GM06990 (cell line): ENCODE data around the gene WDR59.

Source experiments
- DNase-seq: peaks from one replicate; pipeline ENCODE4 v3.0.0-alpha.2; 2011; ENCODE audit not compliant: insufficient read length; ENCODE audit errors: extremely low read depth
- H3K27me3 ChIP-seq: replicated peaks from 2 replicates; pipeline ENCODE4 v1.6.0; 2011; ENCODE audit warnings: low read length; ENCODE audit not compliant: control insufficient read depth, insufficient read depth
- H3K36me3 ChIP-seq: 2 replicates; pipeline ENCODE4 v1.5.1; 2011; ENCODE audit warnings: low read length; ENCODE audit not compliant: control insufficient read depth, insufficient read depth
- H3K4me3 ChIP-seq: replicated peaks from 2 replicates; pipeline ENCODE4 v1.5.1; 2011; ENCODE audit warnings: low read depth, mild to moderate bottlenecking, control low read depth, low read length
- CTCF ChIP-seq: IDR thresholded peaks from 2 replicates; pipeline ENCODE4 v1.5.1; 2011; ENCODE audit warnings: low read length, control low read depth, mild to moderate bottlenecking, inconsistent platforms; ENCODE audit not compliant: insufficient read depth, poor library complexity, severe bottlenecking

WDR59 gene

GRCh38 chr16:74984194-74984528, 762 bp downstream of the WDR59 start:
- no peak for DNase-seq
- Histone ChIP-seq H3K4me3 (peak overlapping the region; percentile 99), H3K27me3 (no peaks in the 10 kb centered on the region), H3K36me3 (no peaks in the 10 kb centered on the region; the same call in 1 of the 2 replicates)
- TF ChIP-seq CTCF = no peak

- Histone ChIP-seq H3K4me3 (no peak overlapping the region), H3K36me3 (no peaks in the 10 kb centered on the region; the same call in 1 of the 2 replicates), H3K27me3 (no peaks in the 10 kb centered on the region)
- no peak for DNase-seq
- no peak for TF ChIP-seq CTCF
Measured at GRCh38 chr16:74982256-74982655, 2.7 kb downstream of the WDR59 start.

GRCh38 chr16:74975591-74975990, 9.3 kb downstream of the WDR59 start:
- no peak for DNase-seq
- H3K36me3 ChIP-seq = no peaks in the 10 kb centered on the region; the same call in 1 of the 2 replicates
- no peak overlapping the region for H3K4me3 ChIP-seq
- no peaks in the 10 kb centered on the region for H3K27me3 ChIP-seq
- TF ChIP-seq CTCF = no peak

GRCh38 chr16:74973304-74973703, 11.6 kb downstream of the WDR59 start:
- no peak for DNase-seq
- H3K4me3 ChIP-seq = no peak overlapping the region
- no peaks in the 10 kb centered on the region for H3K27me3 ChIP-seq
- H3K36me3 ChIP-seq = no peaks in the 10 kb centered on the region; the same call in 1 of the 2 replicates
- TF ChIP-seq CTCF = no peak

GRCh38 chr16:74954763-74955162, 30.2 kb downstream of the WDR59 start:
- no peak for DNase-seq
- TF ChIP-seq CTCF = no peak
- H3K4me3 ChIP-seq = no peak overlapping the region
- H3K36me3 ChIP-seq = peaks cover 14% of the 10 kb centered on the region
- no peaks in the 10 kb centered on the region for H3K27me3 ChIP-seq

- no peak for TF ChIP-seq CTCF
- H3K36me3 ChIP-seq = peaks cover 12% of the 10 kb centered on the region
- no peak for DNase-seq
- H3K27me3 ChIP-seq = no peaks in the 10 kb centered on the region
- no peak overlapping the region for H3K4me3 ChIP-seq
Measured at GRCh38 chr16:74951681-74952080, 33.2 kb downstream of the WDR59 start.
